NCI-H345 (cell line): ENCODE data around the gene LRRC61.
"Not testable (repeated sequence)": the region's sequence is repeated elsewhere in the genome, so short reads cannot be mapped to it uniquely, and the experiment has no call there.

Experiments used
- DNase-seq: peaks from one replicate; lab custom pipeline; 2025; lab: John Stamatoyannopoulos, UW

The LRRC61 gene

GRCh38 chr7:150307904-150308303 is 15.3 kb upstream of the LRRC61 start:
- DNase-seq, result no peak

DNA sequence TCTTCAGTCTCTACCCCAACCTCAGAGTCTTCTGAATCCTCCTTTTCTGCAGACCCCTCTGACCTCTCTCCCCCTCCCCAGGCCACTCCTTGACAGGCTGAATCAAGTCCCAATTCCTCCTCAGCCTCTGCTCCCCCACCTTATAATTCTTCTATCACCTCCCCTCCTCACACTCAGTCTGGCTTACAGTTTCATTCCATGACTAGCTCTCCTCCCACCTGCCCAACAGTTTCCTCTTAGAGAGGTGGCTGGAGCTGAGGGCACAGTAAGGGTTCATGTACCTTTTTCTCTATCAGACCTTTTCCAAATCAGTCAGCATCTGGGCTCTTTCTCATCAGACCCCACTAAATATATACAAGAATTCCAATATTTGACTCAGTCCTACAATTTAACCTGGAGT is 14.6 kb upstream of the LRRC61 start:
- no peak for DNase-seq

DNA sequence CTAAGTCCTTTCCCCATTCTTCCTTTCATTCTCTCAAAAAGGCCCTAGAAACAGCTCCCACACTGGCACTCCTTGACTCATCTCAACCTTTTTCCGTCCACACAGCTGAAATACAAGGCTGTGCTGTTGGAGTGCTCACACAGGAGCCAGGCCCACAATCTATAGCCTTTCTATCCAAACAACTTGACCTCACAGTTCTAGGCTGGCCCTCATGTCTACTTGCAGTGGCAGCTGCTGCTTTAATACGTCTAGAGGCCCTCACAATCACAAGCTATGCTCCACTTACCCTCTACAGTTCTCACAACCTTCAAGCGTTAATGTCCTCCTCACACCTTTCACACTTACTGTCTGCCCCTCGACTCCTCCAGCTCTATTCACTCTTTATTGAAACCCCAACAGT is 12.0 kb upstream of the LRRC61 start:
- DNase-seq, result no peak

DNA sequence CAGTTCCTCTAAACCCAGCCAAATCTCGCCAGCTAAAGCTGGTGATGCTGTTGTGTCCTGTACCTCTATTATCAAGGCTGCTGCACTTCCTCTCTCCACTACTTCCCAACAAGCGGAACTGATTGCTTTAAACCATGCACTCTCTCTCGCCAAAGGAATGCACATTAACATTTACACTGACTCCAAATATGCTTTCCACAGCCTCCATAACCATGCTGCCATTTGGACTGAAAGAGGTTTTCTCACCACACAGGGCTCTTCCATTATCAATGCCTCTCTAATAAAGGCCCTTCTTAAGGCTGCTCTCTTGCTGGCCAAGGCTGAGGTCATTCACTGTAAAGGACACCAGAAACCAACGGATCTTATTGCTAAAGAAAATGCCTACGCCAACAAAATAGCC is 11.4 kb upstream of the LRRC61 start:
- DNase-seq, result no peak

GRCh38 chr7:150312649-150313366 is 10.3 kb upstream of the LRRC61 start:
- not testable (repeated sequence) for DNase-seq

DNA sequence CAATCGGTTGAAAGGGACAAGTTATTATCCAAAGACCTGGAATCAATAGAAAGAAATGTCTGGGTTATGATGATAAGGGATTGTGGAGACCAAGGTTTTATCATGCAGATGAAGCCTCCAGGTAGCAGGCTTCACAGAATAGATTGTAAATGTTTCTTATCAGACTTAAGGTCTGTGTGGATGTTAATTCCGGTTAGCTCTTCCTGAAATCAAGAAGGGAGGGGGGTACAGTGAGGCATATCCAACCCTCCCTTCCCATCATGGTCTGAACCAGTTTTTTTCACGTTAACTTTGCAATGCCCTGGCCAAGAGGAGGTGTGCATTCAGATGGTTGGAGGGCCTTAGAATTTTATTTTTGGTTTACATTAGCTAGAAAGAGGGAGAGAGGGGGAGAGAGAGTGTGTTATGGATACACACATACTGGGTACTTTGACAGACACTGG is 9.8 kb upstream of the LRRC61 start:
- DNase-seq, result no peak

GRCh38 chr7:150313870-150314269 is 9.3 kb upstream of the LRRC61 start:
- DNase-seq, result no peak

- no peak for DNase-seq
Observed at GRCh38 chr7:150314639-150315239, 8.4 kb upstream of the LRRC61 start.

- not testable (repeated sequence) for DNase-seq
Observed at GRCh38 chr7:150316987-150317386, 6.2 kb upstream of the LRRC61 start.

DNA sequence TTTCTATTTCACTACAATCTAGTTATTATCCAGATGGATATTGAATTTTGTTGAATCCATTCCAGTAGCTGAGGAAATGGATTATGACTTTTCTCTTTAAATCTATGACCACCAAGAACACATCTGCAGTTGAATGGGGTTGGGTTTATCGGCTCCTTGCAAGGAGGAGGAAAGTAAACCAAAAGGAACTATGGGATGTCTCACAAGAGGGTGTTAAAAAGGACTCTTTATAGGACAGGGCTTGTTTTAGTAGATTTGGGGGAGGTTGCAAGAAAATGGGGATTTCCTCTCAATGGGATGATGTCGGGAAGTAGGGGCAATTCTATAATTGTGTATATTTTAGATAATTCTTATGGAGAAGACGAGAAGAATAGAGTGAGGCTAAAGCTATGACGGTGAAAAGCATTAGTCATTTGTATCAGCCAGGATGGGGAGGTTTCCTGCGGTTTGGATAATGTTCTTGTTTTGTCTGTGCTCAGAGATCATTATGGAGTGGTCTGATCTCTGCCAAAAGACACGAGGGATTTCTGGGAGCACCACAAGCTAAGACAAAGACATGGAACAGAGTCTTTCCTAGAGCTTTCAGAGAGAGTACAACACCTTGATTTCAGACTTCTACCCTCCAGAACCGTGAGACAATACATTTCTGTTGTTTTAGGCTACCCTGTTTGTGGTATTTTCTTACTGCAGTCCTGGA is 5.3 kb upstream of the LRRC61 start:
- DNase-seq, result no peak

GRCh38 chr7:150321788-150322113 is 1.4 kb upstream of the LRRC61 start:
- no peak for DNase-seq

- DNase-seq, result no peak
Observed at GRCh38 chr7:150322114-150322832, 882 bp upstream of the LRRC61 start.

GRCh38 chr7:150323682-150324372 is 672 bp downstream of the LRRC61 start:
- peak; percentile 72 for DNase-seq

GRCh38 chr7:150324373-150324961 is 1.3 kb downstream of the LRRC61 start:
- no peak for DNase-seq

GRCh38 chr7:150325110-150325611 is 2.0 kb downstream of the LRRC61 start:
- DNase-seq, result no peak

- DNase-seq, result no peak
Observed at GRCh38 chr7:150325901-150326300, 2.7 kb downstream of the LRRC61 start.

DNA sequence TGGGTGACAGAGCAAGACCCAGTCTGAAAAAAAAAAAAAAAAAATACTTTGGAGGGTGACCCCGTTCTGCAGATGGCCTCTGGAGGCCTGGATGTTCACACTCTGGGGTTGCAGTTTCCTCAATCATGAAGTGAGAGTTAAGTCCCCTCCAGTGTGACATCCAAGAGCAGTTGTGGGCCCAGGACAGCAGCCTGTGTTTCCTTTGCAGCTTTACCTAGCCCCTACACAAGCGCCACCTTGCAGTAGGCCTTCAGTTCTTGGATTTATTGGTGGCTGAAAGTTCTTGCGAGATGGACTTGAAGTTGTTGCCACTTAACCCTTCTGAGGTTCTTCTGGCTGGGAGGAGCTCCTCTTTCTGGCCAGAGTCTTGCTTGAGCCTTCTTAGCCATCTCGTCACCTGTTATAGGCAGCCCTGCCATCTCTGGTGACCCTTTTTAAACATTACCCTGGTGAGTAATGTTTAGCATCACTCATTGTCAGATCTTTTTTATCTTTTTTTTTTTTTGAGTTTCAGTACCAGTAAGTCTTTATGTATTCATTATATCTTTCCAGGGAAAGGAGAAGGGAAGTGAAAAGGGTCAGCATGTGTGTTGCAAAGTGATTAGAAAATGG is 3.6 kb downstream of the LRRC61 start:
- no peak for DNase-seq

- DNase-seq, result no peak
Observed at GRCh38 chr7:150327308-150327707, 4.2 kb downstream of the LRRC61 start.

DNA sequence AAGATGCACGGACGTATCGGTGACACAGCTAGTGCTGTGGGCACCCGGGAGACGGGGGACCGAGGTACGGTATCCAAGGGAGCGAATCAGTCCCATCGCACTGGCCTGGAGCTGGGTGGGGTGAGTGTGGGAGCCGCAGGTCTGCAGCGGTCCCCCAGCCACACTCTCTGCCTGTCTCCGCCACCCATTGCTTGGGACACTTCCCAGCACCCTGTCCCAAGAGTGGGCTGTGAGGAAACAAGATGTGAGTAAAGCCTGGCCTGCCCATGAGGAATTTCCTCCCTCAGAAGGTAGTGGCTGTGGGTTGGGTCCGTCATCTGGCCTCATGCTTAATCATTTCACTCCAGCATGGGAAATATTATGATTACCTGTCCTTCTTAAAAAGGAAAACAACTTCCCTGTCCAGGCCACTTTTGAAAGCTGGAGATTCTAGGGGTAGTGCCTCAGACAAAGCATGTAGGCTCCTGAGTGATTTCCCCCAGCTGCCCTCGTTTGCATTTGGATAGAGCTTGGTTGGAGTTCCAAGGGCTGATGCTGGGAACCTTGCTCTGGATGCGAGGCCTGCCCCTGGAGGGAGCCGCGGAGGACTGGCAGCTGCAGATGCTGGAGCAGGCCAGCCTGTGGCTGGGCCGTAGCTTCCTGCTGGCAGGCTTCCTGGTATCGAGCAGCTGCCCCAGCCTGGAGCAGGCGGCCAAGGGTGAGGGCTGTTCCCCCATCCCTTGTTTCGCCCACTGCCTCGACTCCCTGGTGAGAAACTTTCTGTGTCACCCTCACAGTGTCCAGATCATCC is 6.4 kb downstream of the LRRC61 start:
- no peak for DNase-seq

DNA sequence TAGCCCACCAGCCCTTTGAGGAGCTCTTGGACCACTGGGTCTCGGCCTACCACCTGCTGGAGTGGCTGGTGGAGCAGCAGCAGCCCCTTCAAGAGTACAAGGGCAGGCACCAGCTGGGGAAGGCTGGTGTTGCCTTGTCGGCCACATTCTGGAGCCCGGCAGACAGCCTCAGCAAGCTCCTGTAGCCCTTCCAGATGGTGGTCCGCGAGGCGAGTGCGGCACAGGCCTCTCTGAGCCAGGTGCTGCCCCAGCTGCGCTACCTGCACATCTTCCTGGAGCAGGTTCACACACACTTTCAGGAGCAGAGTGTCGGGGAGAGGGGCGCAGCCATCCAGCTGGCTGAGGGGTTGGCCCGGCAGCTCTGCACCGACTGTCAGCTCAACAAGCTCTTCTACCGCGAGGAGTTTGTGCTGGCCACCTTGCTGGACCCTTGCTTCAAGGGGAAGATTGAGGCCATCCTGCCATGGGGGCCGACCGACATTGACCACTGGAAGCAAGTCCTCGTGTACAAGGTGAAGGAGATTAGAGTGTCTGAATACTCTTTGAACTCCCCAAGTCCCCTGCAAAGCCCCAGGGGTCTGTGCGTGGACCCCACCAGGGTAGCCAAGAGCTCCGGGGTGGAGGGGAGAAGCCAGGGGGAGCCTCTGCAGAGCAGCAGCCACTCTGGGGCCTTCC is 7.2 kb downstream of the LRRC61 start:
- DNase-seq, result no peak
